A549 treated with DMSO at 1 μM for 4 hours (cell line): Measurements from ENCODE around the gene SPRED3. TPM values are rescaled to one million over a fixed set of nuclear protein-coding genes. Genes with fewer than 3 reads are reported as not detected.

Experiments used
- total RNA-seq: library from RNA; stranded (reverse); fragments of 200-300 nt; extraction: Qiagen RNA extraction; gene quantifications from 5 replicates; pipeline ENCODE4 v1.2.3, GENCODE V29; 2022; ENCODE audit warnings: low read depth

SPRED3 gene, protein sequence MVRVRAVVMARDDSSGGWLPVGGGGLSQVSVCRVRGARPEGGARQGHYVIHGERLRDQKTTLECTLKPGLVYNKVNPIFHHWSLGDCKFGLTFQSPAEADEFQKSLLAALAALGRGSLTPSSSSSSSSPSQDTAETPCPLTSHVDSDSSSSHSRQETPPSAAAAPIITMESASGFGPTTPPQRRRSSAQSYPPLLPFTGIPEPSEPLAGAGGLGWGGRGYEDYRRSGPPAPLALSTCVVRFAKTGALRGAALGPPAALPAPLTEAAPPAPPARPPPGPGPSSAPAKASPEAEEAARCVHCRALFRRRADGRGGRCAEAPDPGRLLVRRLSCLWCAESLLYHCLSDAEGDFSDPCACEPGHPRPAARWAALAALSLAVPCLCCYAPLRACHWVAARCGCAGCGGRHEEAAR
- total RNA-seq = 1.8 to 3.3 TPM (median 2.8 TPM) in 5 replicates

DNA sequence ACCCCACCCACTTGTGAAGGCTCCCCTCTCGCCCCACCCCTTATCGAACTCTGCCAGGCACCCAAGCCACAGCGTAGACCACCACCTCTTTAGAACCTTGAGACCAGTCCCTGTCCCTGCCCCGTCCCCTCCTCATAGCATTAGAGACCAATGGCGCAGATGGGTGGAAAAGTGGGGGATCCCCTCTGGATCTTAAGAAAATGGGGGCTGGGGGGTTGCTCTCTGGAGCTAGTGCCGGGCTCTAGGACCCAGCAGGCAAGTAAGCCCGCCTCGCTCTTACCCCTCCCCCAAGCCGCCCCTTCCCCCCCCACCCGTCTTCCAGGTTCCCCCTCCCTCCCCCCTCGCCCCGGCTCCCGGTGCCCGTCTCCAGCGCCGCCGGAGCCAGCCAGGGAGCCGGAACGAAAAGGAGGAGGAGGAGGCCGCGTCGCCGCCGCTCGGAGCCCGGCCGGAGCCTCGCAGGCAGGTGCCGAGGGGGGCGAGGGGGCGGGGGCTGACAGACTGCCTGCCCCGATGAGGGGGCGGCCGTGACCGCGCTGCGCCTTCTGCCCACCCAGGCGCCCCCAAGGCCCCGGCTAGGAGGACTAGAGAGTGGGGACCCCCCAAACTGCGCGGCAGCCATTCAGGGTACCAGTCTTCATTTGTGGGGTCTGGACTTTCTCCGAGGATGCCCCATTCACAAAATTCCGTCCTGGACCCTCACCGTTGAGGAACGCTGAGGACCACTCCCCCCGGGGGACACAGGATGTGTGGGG lies at the start of gene SPRED3:
SPRED3 (plus strand) TSS at position 349 of the 752 bp plus-strand sequence. CDS start 1,606 bp downstream, outside the sequence.

DNA sequence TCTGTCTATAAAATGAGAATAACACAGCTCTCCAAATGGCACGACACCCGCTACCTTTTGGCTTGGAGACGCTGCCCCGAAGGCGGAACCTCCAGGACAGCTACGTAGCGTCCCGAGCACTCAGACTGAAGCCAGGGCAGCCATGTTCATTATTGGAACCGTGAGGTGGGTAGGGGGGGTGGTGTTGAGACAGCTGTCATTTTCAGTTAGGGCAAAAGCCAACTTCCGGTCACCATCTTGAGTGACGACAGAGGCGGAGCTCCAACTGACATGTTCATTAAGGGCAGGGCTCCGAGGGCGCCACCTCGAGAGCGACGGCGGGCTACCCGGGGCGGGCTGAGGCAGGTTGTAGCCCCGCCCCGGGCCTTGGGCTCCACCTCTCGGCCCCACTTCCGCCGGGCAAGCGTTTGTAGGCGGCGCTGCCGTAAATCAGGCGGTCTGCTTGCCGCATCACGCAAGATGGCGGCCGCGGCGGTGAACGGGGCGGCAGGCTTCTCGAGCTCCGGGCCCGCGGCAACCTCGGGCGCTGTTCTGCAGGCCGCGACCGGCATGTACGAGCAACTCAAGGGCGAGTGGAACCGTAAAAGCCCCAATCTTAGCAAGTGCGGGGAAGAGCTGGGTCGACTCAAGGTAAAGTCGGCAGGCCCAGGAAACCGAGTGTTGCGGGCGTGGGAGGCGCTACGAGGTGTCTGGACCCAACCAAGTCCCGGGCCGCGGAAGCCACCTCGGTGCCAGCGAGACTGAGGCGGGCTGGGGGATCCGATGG lies 14.0 kb upstream of the SPRED3 start, which contains the start of gene PSMD8:
PSMD8 (plus strand) TSS at position 240 of the 766 bp plus-strand sequence; CDS start at position 271, 31 bp downstream.

GRCh38 chr19:38387550-38388348 lies 748 bp upstream of the SPRED3 start, which contains the start of gene GGN:
TSS of gene GGN (minus strand) at chr19:38388034. CDS start at chr19:38387261, 773 bp downstream.

GRCh38 chr19:38402967-38403674 lies 14.6 kb downstream of the SPRED3 start, which contains the start of gene FAM98C:
TSS of gene FAM98C (plus strand) at chr19:38403093. CDS start at chr19:38403154, 61 bp downstream.

GRCh38 chr19:38425810-38426466 lies 37.4 kb downstream of the SPRED3 start, which contains the start of gene RASGRP4:
TSS of gene RASGRP4 (minus strand) at chr19:38426219. CDS start at chr19:38426091, 128 bp downstream.

DNA sequence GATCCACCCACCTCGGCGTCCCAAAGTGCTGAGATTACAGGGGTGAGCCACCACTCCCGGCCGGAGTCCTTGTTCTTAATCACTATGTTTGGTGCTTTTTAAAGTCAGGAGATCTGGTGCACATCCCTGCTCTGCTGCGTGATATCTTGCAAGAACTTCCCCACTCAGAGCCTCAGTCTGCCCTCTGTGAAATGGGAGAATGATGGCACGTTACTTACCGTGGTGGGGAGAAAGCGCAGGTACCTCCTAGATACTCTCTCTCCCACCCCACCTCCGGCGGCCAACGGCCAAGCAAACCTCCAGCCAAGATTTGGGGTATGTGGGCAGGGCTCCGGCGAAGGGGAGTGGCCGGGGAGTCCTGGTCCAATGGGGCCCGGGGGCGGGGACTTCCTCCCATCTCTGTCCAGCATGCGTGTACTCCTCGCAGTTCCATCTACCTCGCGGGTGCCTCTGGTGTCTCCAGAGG lies 44.8 kb downstream of the SPRED3 start, which contains the start of gene RYR1:
RYR1 (plus strand) TSS at position 424 of the 466 bp plus-strand sequence. CDS start 139 bp downstream, outside the sequence.

Other genes with a start within 250 kb of the SPRED3 start
- gene DPF1, start 164.5 kb upstream of the SPRED3 start, total RNA-seq = 3.7 to 4.9 TPM (median 4.7 TPM) in 5 replicates
- 81.3 to 143 TPM (median 127 TPM) in 5 replicates for gene PPP1R14A, start 132.3 kb upstream of the SPRED3 start, total RNA-seq
- gene SPINT2, start 124.1 kb upstream of the SPRED3 start, total RNA-seq = 280 to 396 TPM (median 353 TPM) in 5 replicates
- 635 to 743 TPM (median 686 TPM) in 5 replicates for gene C19orf33, start 84.4 kb upstream of the SPRED3 start, total RNA-seq
- gene YIF1B, start 72.8 kb upstream of the SPRED3 start, total RNA-seq = 98.3 to 132 TPM (median 119 TPM) in 5 replicates
- 5.2 to 6.1 TPM (median 6.1 TPM) in 5 replicates for gene KCNK6, start 68.9 kb upstream of the SPRED3 start, total RNA-seq
- 1.1 to 1.8 TPM (median 1.5 TPM) in 5 replicates for gene CATSPERG, start 52.9 kb upstream of the SPRED3 start, total RNA-seq
- gene PSMD8, start 14.1 kb upstream of the SPRED3 start, total RNA-seq = 462 to 508 TPM (median 476 TPM) in 5 replicates
- 0.16 to 0.47 TPM (median 0.26 TPM) in 5 replicates for gene GGN, start 663 bp upstream of the SPRED3 start, total RNA-seq
- gene FAM98C, start 14.4 kb downstream of the SPRED3 start, total RNA-seq = 17.8 to 27.6 TPM (median 26.3 TPM) in 5 replicates
- 0.07 TPM in 2 of 5 replicates, not detected in the others for gene RASGRP4, start 37.5 kb downstream of the SPRED3 start, total RNA-seq
- 4.4 to 5.9 TPM (median 5.6 TPM) in 5 replicates for gene RYR1, start 45.0 kb downstream of the SPRED3 start, total RNA-seq
- 0.53 to 1.2 TPM (median 0.73 TPM) in 5 replicates for gene MAP4K1, start 229.3 kb downstream of the SPRED3 start, total RNA-seq
- 645 to 956 TPM (median 719 TPM) in 5 replicates for gene EIF3K, start 230.5 kb downstream of the SPRED3 start, total RNA-seq